ENCODE data around the gene MAOB.

MAOB gene

DNA sequence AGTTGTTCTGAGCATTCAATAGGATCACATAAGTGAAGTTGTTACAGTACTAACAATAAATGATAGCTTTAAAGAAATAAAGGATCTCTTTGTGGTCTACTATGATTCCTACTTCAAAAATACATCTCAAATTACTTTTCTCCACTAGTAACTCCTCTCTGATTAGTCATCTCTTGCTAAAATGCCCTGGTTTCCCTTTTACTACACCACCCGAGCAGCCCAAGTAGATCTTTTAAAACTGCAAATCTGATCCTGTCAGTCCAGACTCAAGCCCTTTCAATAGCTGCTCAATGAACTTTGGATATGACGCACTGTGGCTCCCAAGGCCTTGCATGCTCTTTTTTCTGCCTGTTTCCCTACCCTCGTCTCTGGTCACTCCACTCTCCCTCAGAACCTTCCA lies 128.6 kb downstream of the MAOB start:
- Histone ChIP-seq H3K27me3 (ENCODE audit: low read length) (no peaks in the 10 kb centered on the region), H2AFZ (ENCODE audit: low read depth, low read length, severe bottlenecking) (no peak overlapping the region), H3K79me2 (ENCODE audit: insufficient read depth, low read length) (no peaks in the 10 kb centered on the region), H3K9ac (ENCODE audit: low read length) (no peak overlapping the region), H3K9me3 (ENCODE audit: insufficient read depth, low read length) (no peaks in the 10 kb centered on the region), H3F3A (ENCODE audit: insufficient read depth) (no peaks in the 10 kb centered on the region), H3K4me3 (ENCODE audit: insufficient read depth, low read length, poor library complexity, severe bottlenecking) (no peak overlapping the region), H3K9me2 (replicated peaks; ENCODE audit: insufficient read depth, low read length) (no peaks in the 10 kb centered on the region), H3K4me2 (ENCODE audit: low read depth, low read length, poor library complexity, severe bottlenecking) (no peak overlapping the region), H3K36me3 (ENCODE audit: low read length) (no peaks in the 10 kb centered on the region), H4K20me1 (ENCODE audit: low read depth, low read length) (no peaks in the 10 kb centered on the region), H3K27ac (ENCODE audit: low read depth, low read length) (no peak overlapping the region)
- TF ChIP-seq CTCF (IDR thresholded peaks at IDR 0.05; ENCODE audit: insufficient read depth, low read length, poor library complexity, severe bottlenecking) (no peak), EZH2phosphoT487 (conservative IDR thresholded peaks at IDR 0.05; ENCODE audit: low read length) (no peak)

DNA sequence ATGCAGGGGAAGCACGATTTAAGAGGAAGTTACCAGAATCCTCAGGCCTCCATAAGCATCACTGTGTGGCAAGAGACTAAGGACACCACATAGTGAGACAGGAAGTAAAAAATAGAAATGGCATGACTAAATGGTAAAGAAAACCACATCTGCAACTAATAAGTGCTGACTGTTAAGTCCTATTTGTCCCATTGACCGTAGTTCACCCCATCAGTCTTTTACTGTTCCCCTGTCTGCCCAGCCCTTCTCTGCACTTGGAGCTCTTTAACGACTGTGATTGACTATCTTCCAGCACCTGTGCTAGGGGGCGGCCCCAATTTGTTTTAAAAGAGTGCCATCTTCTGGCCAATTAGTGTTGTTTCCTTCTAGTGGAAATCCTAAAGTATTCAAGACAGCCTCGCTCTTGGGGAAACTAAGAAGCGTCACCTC lies 132.0 kb downstream of the MAOB start:
- Histone ChIP-seq H3K4me2 (ENCODE audit: low read depth, low read length, poor library complexity, severe bottlenecking) (no peak overlapping the region), H2AFZ (ENCODE audit: low read depth, low read length, severe bottlenecking) (no peak overlapping the region), H3K27ac (ENCODE audit: low read depth, low read length) (no peak overlapping the region), H3K4me3 (ENCODE audit: insufficient read depth, low read length, poor library complexity, severe bottlenecking) (no peak overlapping the region), H3K27me3 (ENCODE audit: low read length) (no peaks in the 10 kb centered on the region), H3K9me3 (ENCODE audit: insufficient read depth, low read length) (no peaks in the 10 kb centered on the region), H3K9ac (ENCODE audit: low read length) (no peak overlapping the region), H4K20me1 (ENCODE audit: low read depth, low read length) (no peaks in the 10 kb centered on the region), H3K36me3 (ENCODE audit: low read length) (no peaks in the 10 kb centered on the region), H3K79me2 (ENCODE audit: insufficient read depth, low read length) (no peaks in the 10 kb centered on the region), H3F3A (ENCODE audit: insufficient read depth) (no peaks in the 10 kb centered on the region), H3K9me2 (replicated peaks; ENCODE audit: insufficient read depth, low read length) (no peaks in the 10 kb centered on the region)
- TF ChIP-seq EZH2phosphoT487 (conservative IDR thresholded peaks at IDR 0.05; ENCODE audit: low read length) (no peak), CTCF (IDR thresholded peaks at IDR 0.05; ENCODE audit: insufficient read depth, low read length, poor library complexity, severe bottlenecking) (peak; percentile 18)

GRCh38 chrX:43747476-43747875 lies 134.8 kb downstream of the MAOB start:
- Histone ChIP-seq H3K36me3 (ENCODE audit: low read length) (no peaks in the 10 kb centered on the region), H4K20me1 (ENCODE audit: low read depth, low read length) (no peaks in the 10 kb centered on the region), H3K79me2 (ENCODE audit: insufficient read depth, low read length) (no peaks in the 10 kb centered on the region), H3K4me3 (ENCODE audit: insufficient read depth, low read length, poor library complexity, severe bottlenecking) (no peak overlapping the region), H3F3A (ENCODE audit: insufficient read depth) (no peaks in the 10 kb centered on the region), H3K27ac (ENCODE audit: low read depth, low read length) (no peak overlapping the region), H3K4me2 (ENCODE audit: low read depth, low read length, poor library complexity, severe bottlenecking) (no peak overlapping the region), H3K9me2 (replicated peaks; ENCODE audit: insufficient read depth, low read length) (no peaks in the 10 kb centered on the region), H3K27me3 (ENCODE audit: low read length) (no peaks in the 10 kb centered on the region), H3K9me3 (ENCODE audit: insufficient read depth, low read length) (no peaks in the 10 kb centered on the region), H2AFZ (ENCODE audit: low read depth, low read length, severe bottlenecking) (no peak overlapping the region), H3K9ac (ENCODE audit: low read length) (no peak overlapping the region)
- TF ChIP-seq EZH2phosphoT487 (conservative IDR thresholded peaks at IDR 0.05; ENCODE audit: low read length) (no peak), CTCF (IDR thresholded peaks at IDR 0.05; ENCODE audit: insufficient read depth, low read length, poor library complexity, severe bottlenecking) (no peak)

All from SU-DHL-6 (cell line).